GM19455 (cell line): Measurements from ENCODE around the gene EXOC3L2.

ENCODE experiments used
- ATAC-seq: cut with Tn5 transposase; IDR thresholded peaks from one replicate; pipeline ENCODE4 v1.9.1; 2021; ENCODE audit not compliant: unreplicated experiment

Gene EXOC3L2

DNA sequence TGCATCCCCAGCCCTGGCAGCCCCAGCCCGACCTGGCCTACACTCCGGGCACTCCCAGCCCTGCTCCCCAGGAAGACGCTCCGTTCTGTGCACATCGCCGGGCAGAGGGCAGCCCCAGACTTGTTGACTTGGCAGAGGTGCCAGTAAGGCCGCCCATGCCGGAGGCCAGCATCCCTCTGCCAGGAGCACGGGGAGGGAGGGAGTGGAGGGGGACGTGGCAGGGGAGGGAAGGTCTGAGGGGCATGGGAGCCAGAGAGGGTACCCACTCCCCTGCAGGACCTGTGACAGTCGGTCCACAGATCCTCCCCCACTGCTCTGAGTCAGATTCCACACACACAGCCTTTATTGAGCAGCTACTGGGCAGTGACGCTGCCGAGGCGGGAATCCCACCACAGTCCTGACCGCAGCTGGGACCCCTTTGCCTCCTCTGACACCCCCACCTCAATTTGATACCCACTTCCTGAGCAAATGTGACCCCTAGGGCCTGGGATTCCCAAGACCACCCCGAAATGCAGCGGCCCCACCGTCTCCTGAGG, 82.5 kb downstream of the EXOC3L2 start:
- no peak for ATAC-seq
